Motor neuron (in vitro differentiated cells): Measurements from ENCODE around the gene LONRF2. TPM values are rescaled to one million over a fixed set of nuclear protein-coding genes. Genes with fewer than 3 reads are reported as not detected.

Experiments used
- total RNA-seq, 8 experiments: library from RNA; unstranded; fragments of 300-600 nt; gene quantifications; 2 replicates each; pipeline versions ENCODE4 v1.2.3 to v1.2.4, GENCODE V29; 2022

The LONRF2 gene
- total RNA-seq, 8 experiments from 2014 or later, result 0.10 to 50.5 (median 9.2) TPM

Other genes with a start within 250 kb of the LONRF2 start
- gene AFF3, start 179.9 kb downstream of the LONRF2 start, total RNA-seq, result 10 to 100 TPM in 5 of 8 experiments, 1 to 10 TPM in 2, under 1 TPM in 1; 0.99 to 33.6 (median 16.7) TPM
- 10 to 100 TPM in 6 of 8 experiments, 1 to 10 TPM in 2; 2.5 to 40.8 (median 20.6) TPM for gene CHST10, start 95.2 kb upstream of the LONRF2 start, total RNA-seq
- 1 to 10 TPM in 1 of 8 experiments, not detected in 7; 1.1 TPM for gene NMS, start 148.0 kb upstream of the LONRF2 start, total RNA-seq
- gene PDCL3, start 240.5 kb upstream of the LONRF2 start, total RNA-seq, result 10 to 100 TPM; 10.9 to 28.3 (median 12.7) TPM